SK-N-SH treated with all-trans-retinoic acid at 6 μM for 48 hours (cell line): ENCODE data around the gene SLC52A1.

Experiments
- ATAC-seq: fragments of 200-7000 bp; cut with Tn5 transposase; 3 replicates; pipeline ENCODE4 v1.9.1; 2020; ENCODE audit warnings: mild to moderate bottlenecking, moderate library complexity
- ARNTL ChIP-seq: fragments of 450-650 bp; formaldehyde crosslinking; IDR thresholded peaks from 2 replicates; pipeline ENCODE4 v1.5.0; 2020; ENCODE audit warnings: low read depth, mild to moderate bottlenecking, moderate library complexity, borderline replicate concordance
- BACH2 ChIP-seq: fragments of 250-450 bp; sonication (Bioruptor Pico); IDR thresholded peaks from 2 replicates; pipeline ENCODE4 v1.9.0; 2021; ENCODE audit warnings: mild to moderate bottlenecking, borderline replicate concordance
- CSRNP3 ChIP-seq: fragments of 250-450 bp; sonication (Bioruptor Pico); IDR thresholded peaks from 2 replicates; pipeline ENCODE4 v1.5.1; 2021; ENCODE audit warnings: mild to moderate bottlenecking, moderate library complexity
- ESRRG ChIP-seq: fragments of 250-450 bp; sonication (Bioruptor Pico); IDR thresholded peaks from 2 replicates; pipeline ENCODE4 v1.6.1; 2021; ENCODE audit warnings: mild to moderate bottlenecking
- ISL1 ChIP-seq: fragments of 250-450 bp; sonication (Bioruptor Pico); IDR thresholded peaks from 2 replicates; pipeline ENCODE4 v2.1.2; 2022; ENCODE audit warnings: mild to moderate bottlenecking, moderate library complexity
- OSR1 ChIP-seq: fragments of 250-450 bp; sonication (Bioruptor Pico); IDR thresholded peaks from 2 replicates; pipeline ENCODE4 v1.8.0; 2022; ENCODE audit warnings: moderate library complexity, mild to moderate bottlenecking, inconsistent platforms
- PATZ1 ChIP-seq: fragments of 250-450 bp; sonication (Bioruptor Pico); IDR thresholded peaks from 2 replicates; pipeline ENCODE4 v1.8.0; 2020; ENCODE audit warnings: mild to moderate bottlenecking, moderate library complexity, borderline replicate concordance
- PPARA ChIP-seq: fragments of 250-450 bp; sonication (Bioruptor Pico); IDR thresholded peaks from 2 replicates; pipeline ENCODE4 v1.5.0; 2020; ENCODE audit warnings: mild to moderate bottlenecking, borderline replicate concordance
- RARB ChIP-seq: fragments of 250-450 bp; sonication (Bioruptor Pico); IDR thresholded peaks from 2 replicates; pipeline ENCODE4 v1.8.0; 2021; ENCODE audit warnings: mild to moderate bottlenecking, moderate library complexity
- SNAI2 ChIP-seq: fragments of 250-450 bp; sonication (Bioruptor Pico); IDR thresholded peaks from 2 replicates; pipeline ENCODE4 v1.5.0; 2020; ENCODE audit warnings: mild to moderate bottlenecking, moderate library complexity
- TCF4 ChIP-seq: fragments of 250-450 bp; sonication (Bioruptor Pico); IDR thresholded peaks from 2 replicates; pipeline ENCODE4 v1.8.0; 2021; ENCODE audit warnings: mild to moderate bottlenecking, moderate library complexity, borderline replicate concordance
- TOX ChIP-seq: fragments of 250-450 bp; sonication (Bioruptor Pico); IDR thresholded peaks from 2 replicates; pipeline ENCODE4 v1.8.0; 2021; ENCODE audit warnings: mild to moderate bottlenecking, moderate library complexity, borderline replicate concordance
- ZFP30 ChIP-seq: fragments of 450-650 bp; formaldehyde crosslinking; IDR thresholded peaks from 2 replicates; pipeline ENCODE4 v1.5.0; 2022; ENCODE audit warnings: mild to moderate bottlenecking, moderate library complexity
- ZNF8 ChIP-seq: fragments of 450-650 bp; formaldehyde crosslinking; IDR thresholded peaks from 2 replicates; pipeline ENCODE4 v1.5.0; 2020; ENCODE audit warnings: mild to moderate bottlenecking, moderate library complexity
- TF ChIP-seq, protein P1 (sequence below): fragments of 250-450 bp; sonication (Bioruptor Pico); IDR thresholded peaks from 2 replicates; pipeline ENCODE4 v1.8.0; 2021; ENCODE audit warnings: low read depth, mild to moderate bottlenecking, moderate library complexity, borderline replicate concordance
- TF ChIP-seq, protein P2 (sequence below): fragments of 250-450 bp; sonication (Bioruptor Pico); IDR thresholded peaks from 2 replicates; pipeline ENCODE4 v1.5.1; 2020; ENCODE audit warnings: low read depth, mild to moderate bottlenecking, moderate library complexity

The SLC52A1 gene

GRCh38 chr17:5002121-5002788 is 33.0 kb downstream of the SLC52A1 start:
- TF ChIP-seq, protein P1, sequence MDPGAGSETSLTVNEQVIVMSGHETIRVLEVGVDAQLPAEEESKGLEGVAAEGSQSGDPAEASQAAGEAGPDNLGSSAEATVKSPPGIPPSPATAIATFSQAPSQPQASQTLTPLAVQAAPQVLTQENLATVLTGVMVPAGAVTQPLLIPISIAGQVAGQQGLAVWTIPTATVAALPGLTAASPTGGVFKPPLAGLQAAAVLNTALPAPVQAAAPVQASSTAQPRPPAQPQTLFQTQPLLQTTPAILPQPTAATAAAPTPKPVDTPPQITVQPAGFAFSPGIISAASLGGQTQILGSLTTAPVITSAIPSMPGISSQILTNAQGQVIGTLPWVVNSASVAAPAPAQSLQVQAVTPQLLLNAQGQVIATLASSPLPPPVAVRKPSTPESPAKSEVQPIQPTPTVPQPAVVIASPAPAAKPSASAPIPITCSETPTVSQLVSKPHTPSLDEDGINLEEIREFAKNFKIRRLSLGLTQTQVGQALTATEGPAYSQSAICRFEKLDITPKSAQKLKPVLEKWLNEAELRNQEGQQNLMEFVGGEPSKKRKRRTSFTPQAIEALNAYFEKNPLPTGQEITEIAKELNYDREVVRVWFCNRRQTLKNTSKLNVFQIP = no peak
- TF ChIP-seq CSRNP3 (CRISPR knock-in tag) = no peak
- TF ChIP-seq ZFP30 (CRISPR knock-in tag) = no peak
- TF ChIP-seq ISL1 (CRISPR knock-in tag) = no peak
- TF ChIP-seq OSR1 = no peak
- no peak for TF ChIP-seq SNAI2 (CRISPR knock-in tag)
- no peak for TF ChIP-seq PPARA (CRISPR knock-in tag)
- ATAC-seq = no peak

DNA sequence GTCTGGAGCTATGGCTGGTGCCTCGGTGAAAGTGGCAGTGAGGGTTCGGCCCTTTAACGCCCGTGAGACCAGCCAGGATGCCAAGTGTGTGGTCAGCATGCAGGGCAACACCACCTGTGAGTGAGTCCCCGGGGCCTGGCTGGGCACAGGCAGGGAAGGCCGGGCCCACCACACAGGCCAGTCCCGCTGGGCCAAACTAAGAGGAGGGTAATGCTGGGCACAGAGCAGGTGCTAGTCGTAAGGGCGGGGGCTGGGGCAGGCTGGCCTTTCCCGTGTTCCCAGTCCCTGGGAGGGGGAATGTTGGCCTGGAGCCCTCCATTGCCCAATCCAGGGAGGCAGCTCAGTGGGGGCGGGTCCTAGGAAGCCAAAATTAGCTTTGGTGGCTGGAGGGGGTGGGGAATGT is 35.0 kb downstream of the SLC52A1 start:
- no peak for ATAC-seq
- TF ChIP-seq ZNF8 (no peak), ISL1 (CRISPR knock-in tag) (no peak), RARB (no peak), TCF4 (CRISPR knock-in tag) (no peak), PATZ1 (CRISPR knock-in tag) (no peak), ESRRG (CRISPR knock-in tag) (no peak), ARNTL (CRISPR knock-in tag) (no peak), OSR1 (no peak), BACH2 (CRISPR knock-in tag) (no peak), TOX (no peak)
- TF ChIP-seq, all 23 proteins: peak for 0

GRCh38 chr17:4999430-5000093 is 35.7 kb downstream of the SLC52A1 start:
- TF ChIP-seq, protein P1 = no peak
- no peak for TF ChIP-seq OSR1
- no peak for TF ChIP-seq PATZ1 (CRISPR knock-in tag)
- TF ChIP-seq SNAI2 (CRISPR knock-in tag) = no peak
- TF ChIP-seq, protein P2, sequence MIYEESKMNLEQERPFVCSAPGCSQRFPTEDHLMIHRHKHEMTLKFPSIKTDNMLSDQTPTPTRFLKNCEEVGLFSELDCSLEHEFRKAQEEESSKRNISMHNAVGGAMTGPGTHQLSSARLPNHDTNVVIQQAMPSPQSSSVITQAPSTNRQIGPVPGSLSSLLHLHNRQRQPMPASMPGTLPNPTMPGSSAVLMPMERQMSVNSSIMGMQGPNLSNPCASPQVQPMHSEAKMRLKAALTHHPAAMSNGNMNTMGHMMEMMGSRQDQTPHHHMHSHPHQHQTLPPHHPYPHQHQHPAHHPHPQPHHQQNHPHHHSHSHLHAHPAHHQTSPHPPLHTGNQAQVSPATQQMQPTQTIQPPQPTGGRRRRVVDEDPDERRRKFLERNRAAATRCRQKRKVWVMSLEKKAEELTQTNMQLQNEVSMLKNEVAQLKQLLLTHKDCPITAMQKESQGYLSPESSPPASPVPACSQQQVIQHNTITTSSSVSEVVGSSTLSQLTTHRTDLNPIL (CRISPR knock-in tag) = no peak
- ATAC-seq = no peak
